K562 (cell line): ENCODE measurements around the gene DCAF7.

Experiments used
- DDX20 ChIP-seq: fragments of 450-650 bp; IDR thresholded peaks from 2 replicates; pipeline ENCODE4 v1.6.1; 2016; ENCODE audit warnings: missing genetic modification characterization, low read depth, mild to moderate bottlenecking, missing compliant biosample characterization, moderate library complexity
- FOXJ2 ChIP-seq: fragments of 200-800 bp; sonication (Bioruptor generic); IDR thresholded peaks from 2 replicates; pipeline ENCODE4 v1.6.1; 2016; ENCODE audit warnings: missing genetic modification characterization, missing compliant biosample characterization
- GABPA ChIP-seq: fragments of 200-800 bp; sonication (Bioruptor generic); conservative IDR thresholded peaks from 2 replicates; pipeline ENCODE4 v1.6.1; 2016; ENCODE audit warnings: low read depth, missing genetic modification characterization, missing compliant biosample characterization
- NFIC ChIP-seq: fragments of 450-650 bp; IDR thresholded peaks from 2 replicates; pipeline ENCODE4 v1.6.1; 2017; ENCODE audit warnings: mild to moderate bottlenecking, inconsistent platforms
- POLR2AphosphoS5 ChIP-seq: IDR thresholded peaks from 2 replicates; pipeline ENCODE4 v1.6.1; 2011; ENCODE audit warnings: mild to moderate bottlenecking, low read depth, low read length, moderate library complexity; ENCODE audit not compliant: control insufficient read depth, insufficient read depth
- ZNF24 ChIP-seq: fragments of 450-650 bp; IDR thresholded peaks from 2 replicates; pipeline ENCODE4 v1.6.1; 2016
- TF ChIP-seq, protein P1 (sequence below): IDR thresholded peaks from 3 replicates; pipeline ENCODE4 v1.6.1; 2011; ENCODE audit warnings: borderline replicate concordance, mild to moderate bottlenecking, moderate library complexity; ENCODE audit not compliant: insufficient read length; ENCODE audit errors: extremely low read depth
- TF ChIP-seq, protein P2 (sequence below), 3 experiments: fragments of 200-800 bp in 1 of 3; sonication (Bioruptor generic) in 1 of 3; sonication (generic) in 1 of 3; formaldehyde crosslinking in 1 of 3; IDR thresholded peaks; 2 replicates each; pipeline versions ENCODE4 v1.6.1 to v1.8.0; 2016 to 2022; ENCODE audit warnings: mild to moderate bottlenecking in 2 of 3, missing compliant biosample characterization in 2 of 3, missing genetic modification characterization in 2 of 3, missing genetic modification reagents in 1 of 3
- TF ChIP-seq, protein P3 (sequence below), 2 experiments: fragments of 450-650 bp; IDR thresholded peaks; 2 replicates each; pipeline ENCODE4 v1.6.1; 2018; ENCODE audit warnings: mild to moderate bottlenecking in 2 of 2, low read depth in 1 of 2; ENCODE audit not compliant: partially characterized antibody in 2 of 2
- TF ChIP-seq, protein P4 (sequence below): sonication (generic); formaldehyde crosslinking; IDR thresholded peaks from 2 replicates; pipeline ENCODE4 v1.8.0; 2022; ENCODE audit warnings: mild to moderate bottlenecking, missing genetic modification reagents, borderline replicate concordance

DNA sequence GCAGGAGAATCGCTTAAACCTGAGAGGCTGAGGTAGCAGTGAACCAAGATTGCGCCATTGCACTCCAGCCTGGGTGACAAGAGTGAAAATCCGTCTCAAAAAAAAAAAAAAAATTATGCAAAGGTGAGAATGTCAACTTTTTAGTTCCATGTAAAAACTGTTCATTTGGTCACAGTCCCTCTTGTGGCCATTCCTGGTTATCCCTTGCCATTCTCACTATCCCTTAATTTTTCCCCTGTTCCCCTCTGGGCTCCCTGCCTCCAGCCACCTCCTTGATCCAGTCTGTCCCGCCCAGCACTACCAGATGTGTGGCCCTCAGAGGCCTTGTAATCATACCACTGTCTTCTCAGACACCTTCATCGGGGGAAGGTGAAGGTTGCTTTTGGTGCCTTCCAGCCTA, 23.4 kb downstream of the DCAF7 start:
- TF ChIP-seq ZNF24 (no peak), POLR2AphosphoS5 (no peak), DDX20 (tag) (no peak), GABPA (no peak), FOXJ2 (tag) (no peak), NFIC (no peak)
- TF ChIP-seq, protein P1, sequence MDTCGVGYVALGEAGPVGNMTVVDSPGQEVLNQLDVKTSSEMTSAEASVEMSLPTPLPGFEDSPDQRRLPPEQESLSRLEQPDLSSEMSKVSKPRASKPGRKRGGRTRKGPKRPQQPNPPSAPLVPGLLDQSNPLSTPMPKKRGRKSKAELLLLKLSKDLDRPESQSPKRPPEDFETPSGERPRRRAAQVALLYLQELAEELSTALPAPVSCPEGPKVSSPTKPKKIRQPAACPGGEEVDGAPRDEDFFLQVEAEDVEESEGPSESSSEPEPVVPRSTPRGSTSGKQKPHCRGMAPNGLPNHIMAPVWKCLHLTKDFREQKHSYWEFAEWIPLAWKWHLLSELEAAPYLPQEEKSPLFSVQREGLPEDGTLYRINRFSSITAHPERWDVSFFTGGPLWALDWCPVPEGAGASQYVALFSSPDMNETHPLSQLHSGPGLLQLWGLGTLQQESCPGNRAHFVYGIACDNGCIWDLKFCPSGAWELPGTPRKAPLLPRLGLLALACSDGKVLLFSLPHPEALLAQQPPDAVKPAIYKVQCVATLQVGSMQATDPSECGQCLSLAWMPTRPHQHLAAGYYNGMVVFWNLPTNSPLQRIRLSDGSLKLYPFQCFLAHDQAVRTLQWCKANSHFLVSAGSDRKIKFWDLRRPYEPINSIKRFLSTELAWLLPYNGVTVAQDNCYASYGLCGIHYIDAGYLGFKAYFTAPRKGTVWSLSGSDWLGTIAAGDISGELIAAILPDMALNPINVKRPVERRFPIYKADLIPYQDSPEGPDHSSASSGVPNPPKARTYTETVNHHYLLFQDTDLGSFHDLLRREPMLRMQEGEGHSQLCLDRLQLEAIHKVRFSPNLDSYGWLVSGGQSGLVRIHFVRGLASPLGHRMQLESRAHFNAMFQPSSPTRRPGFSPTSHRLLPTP, result no peak
- TF ChIP-seq, protein P2, sequence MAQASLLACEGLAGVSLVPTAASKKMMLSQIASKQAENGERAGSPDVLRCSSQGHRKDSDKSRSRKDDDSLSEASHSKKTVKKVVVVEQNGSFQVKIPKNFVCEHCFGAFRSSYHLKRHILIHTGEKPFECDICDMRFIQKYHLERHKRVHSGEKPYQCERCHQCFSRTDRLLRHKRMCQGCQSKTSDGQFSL (CRISPR knock-in tag; IDR thresholded peaks at IDR 0.05), result no peak
- TF ChIP-seq, protein P2 (tag; IDR thresholded peaks at IDR 0.05), result no peak
- TF ChIP-seq, protein P3, sequence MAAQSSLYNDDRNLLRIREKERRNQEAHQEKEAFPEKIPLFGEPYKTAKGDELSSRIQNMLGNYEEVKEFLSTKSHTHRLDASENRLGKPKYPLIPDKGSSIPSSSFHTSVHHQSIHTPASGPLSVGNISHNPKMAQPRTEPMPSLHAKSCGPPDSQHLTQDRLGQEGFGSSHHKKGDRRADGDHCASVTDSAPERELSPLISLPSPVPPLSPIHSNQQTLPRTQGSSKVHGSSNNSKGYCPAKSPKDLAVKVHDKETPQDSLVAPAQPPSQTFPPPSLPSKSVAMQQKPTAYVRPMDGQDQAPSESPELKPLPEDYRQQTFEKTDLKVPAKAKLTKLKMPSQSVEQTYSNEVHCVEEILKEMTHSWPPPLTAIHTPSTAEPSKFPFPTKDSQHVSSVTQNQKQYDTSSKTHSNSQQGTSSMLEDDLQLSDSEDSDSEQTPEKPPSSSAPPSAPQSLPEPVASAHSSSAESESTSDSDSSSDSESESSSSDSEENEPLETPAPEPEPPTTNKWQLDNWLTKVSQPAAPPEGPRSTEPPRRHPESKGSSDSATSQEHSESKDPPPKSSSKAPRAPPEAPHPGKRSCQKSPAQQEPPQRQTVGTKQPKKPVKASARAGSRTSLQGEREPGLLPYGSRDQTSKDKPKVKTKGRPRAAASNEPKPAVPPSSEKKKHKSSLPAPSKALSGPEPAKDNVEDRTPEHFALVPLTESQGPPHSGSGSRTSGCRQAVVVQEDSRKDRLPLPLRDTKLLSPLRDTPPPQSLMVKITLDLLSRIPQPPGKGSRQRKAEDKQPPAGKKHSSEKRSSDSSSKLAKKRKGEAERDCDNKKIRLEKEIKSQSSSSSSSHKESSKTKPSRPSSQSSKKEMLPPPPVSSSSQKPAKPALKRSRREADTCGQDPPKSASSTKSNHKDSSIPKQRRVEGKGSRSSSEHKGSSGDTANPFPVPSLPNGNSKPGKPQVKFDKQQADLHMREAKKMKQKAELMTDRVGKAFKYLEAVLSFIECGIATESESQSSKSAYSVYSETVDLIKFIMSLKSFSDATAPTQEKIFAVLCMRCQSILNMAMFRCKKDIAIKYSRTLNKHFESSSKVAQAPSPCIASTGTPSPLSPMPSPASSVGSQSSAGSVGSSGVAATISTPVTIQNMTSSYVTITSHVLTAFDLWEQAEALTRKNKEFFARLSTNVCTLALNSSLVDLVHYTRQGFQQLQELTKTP (IDR thresholded peaks at IDR 0.05; ENCODE audit: low read depth in 1 of 2, partially characterized antibody in 2 of 2), result no peak
- TF ChIP-seq, protein P4, sequence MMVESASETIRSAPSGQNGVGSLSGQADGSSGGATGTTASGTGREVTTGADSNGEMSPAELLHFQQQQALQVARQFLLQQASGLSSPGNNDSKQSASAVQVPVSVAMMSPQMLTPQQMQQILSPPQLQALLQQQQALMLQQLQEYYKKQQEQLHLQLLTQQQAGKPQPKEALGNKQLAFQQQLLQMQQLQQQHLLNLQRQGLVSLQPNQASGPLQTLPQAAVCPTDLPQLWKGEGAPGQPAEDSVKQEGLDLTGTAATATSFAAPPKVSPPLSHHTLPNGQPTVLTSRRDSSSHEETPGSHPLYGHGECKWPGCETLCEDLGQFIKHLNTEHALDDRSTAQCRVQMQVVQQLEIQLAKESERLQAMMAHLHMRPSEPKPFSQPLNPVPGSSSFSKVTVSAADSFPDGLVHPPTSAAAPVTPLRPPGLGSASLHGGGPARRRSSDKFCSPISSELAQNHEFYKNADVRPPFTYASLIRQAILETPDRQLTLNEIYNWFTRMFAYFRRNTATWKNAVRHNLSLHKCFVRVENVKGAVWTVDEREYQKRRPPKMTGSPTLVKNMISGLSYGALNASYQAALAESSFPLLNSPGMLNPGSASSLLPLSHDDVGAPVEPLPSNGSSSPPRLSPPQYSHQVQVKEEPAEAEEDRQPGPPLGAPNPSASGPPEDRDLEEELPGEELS (CRISPR knock-in tag), result no peak
